Neural cell (in vitro differentiated cells): ENCODE results near the gene PRDX3. TPM values are rescaled to one million over a fixed set of nuclear protein-coding genes. Genes with fewer than 3 reads are reported as not detected.

ENCODE experiments used
- H2AFZ ChIP-seq: fragments of 200-600, 300-800 bp; sonication (generic), shearing (Covaris generic); 2 replicates; pipeline ENCODE4 v1.6.0; 2014; ENCODE audit warnings: low read depth, mild to moderate bottlenecking, antibody characterized with exemption, low read length, moderate library complexity
- H3F3A ChIP-seq: fragments of 200-600 bp; shearing (Covaris generic); 2 replicates; pipeline ENCODE4 v1.6.1; 2016; ENCODE audit warnings: mild to moderate bottlenecking, moderate library complexity, mixed read lengths, antibody characterized with exemption, low read length; ENCODE audit not compliant: insufficient read depth, poor library complexity, severe bottlenecking
- H3K27ac ChIP-seq: fragments of 200-600, 300-800 bp; sonication (generic), shearing (Covaris generic); 2 replicates; pipeline ENCODE4 v1.5.1; 2014; ENCODE audit warnings: mild to moderate bottlenecking, low read length, moderate library complexity
- H3K27me3 ChIP-seq: fragments of 300-800, 200-600 bp; sonication (generic), shearing (Covaris generic); 2 replicates; pipeline ENCODE4 v1.6.0; 2014; ENCODE audit warnings: mild to moderate bottlenecking, low read depth, low read length, moderate library complexity; ENCODE audit not compliant: insufficient read depth
- H3K36me3 ChIP-seq: fragments of 300-800, 200-600 bp; sonication (generic), shearing (Covaris generic); 2 replicates; pipeline ENCODE4 v1.5.1; 2014; ENCODE audit warnings: mild to moderate bottlenecking, antibody characterized with exemption, low read length, moderate library complexity; ENCODE audit not compliant: insufficient read depth
- H3K4me2 ChIP-seq: fragments of 300-800, 200-600 bp; sonication (generic), shearing (Covaris generic); 2 replicates; pipeline ENCODE4 v1.6.0; 2014; ENCODE audit warnings: mild to moderate bottlenecking, low read length
- H3K4me3 ChIP-seq: fragments of 300-800, 200-600 bp; sonication (generic), shearing (Covaris generic); 2 replicates; pipeline ENCODE4 v1.5.1; 2014; ENCODE audit warnings: mild to moderate bottlenecking, low read length, moderate library complexity
- H3K79me2 ChIP-seq: fragments of 200-600 bp; shearing (Covaris generic); replicated peaks from 2 replicates; pipeline ENCODE4 v1.6.0; 2014; ENCODE audit warnings: mild to moderate bottlenecking, low read length, moderate library complexity; ENCODE audit not compliant: insufficient read depth
- H3K9ac ChIP-seq: fragments of 300-800, 200-600 bp; sonication (generic), shearing (Covaris generic); 2 replicates; pipeline ENCODE4 v1.6.1; 2016; ENCODE audit warnings: mild to moderate bottlenecking, low read length, mixed read lengths
- H3K9me2 ChIP-seq: fragments of 200-600 bp; shearing (Covaris generic); 2 replicates; pipeline ENCODE4 v1.6.1; 2016; ENCODE audit warnings: mild to moderate bottlenecking, low read length, mixed read lengths; ENCODE audit not compliant: insufficient read depth
- H3K9me3 ChIP-seq: fragments of 200-600, 300-800 bp; sonication (generic), shearing (Covaris generic); 2 replicates; pipeline ENCODE4 v1.6.1; 2016; ENCODE audit warnings: mild to moderate bottlenecking, mixed run types, low read length, moderate library complexity, mixed read lengths
- H4K20me1 ChIP-seq: fragments of 200-600 bp; shearing (Covaris generic); 2 replicates; pipeline ENCODE4 v1.6.1; 2016; ENCODE audit warnings: mild to moderate bottlenecking, mixed run types; ENCODE audit not compliant: insufficient read depth
- CTCF ChIP-seq: fragments of 450-650 bp; IDR thresholded peaks from 2 replicates; pipeline ENCODE4 v1.5.1; 2014; ENCODE audit warnings: antibody characterized with exemption, mild to moderate bottlenecking, moderate library complexity; ENCODE audit not compliant: poor library complexity, severe bottlenecking
- EP300 ChIP-seq: fragments of 450-650 bp; conservative IDR thresholded peaks from 2 replicates; pipeline ENCODE4 v1.6.1; 2014; ENCODE audit warnings: antibody characterized with exemption, mild to moderate bottlenecking, moderate library complexity; ENCODE audit not compliant: poor library complexity, severe bottlenecking
- EZH2 ChIP-seq: fragments of 200-600, 300-800 bp; shearing (Covaris generic), sonication (generic); IDR thresholded peaks from 2 replicates; pipeline ENCODE4 v1.6.1; 2014; ENCODE audit warnings: antibody characterized with exemption, low read length, borderline replicate concordance, mild to moderate bottlenecking; ENCODE audit not compliant: insufficient read depth, poor library complexity, severe bottlenecking
- MXI1 ChIP-seq: fragments of 450-650 bp; conservative IDR thresholded peaks from 2 replicates; pipeline ENCODE4 v1.6.1; 2014; ENCODE audit warnings: antibody characterized with exemption, mild to moderate bottlenecking; ENCODE audit not compliant: poor library complexity, severe bottlenecking
- POLR2AphosphoS5 ChIP-seq: IDR thresholded peaks from 2 replicates; pipeline ENCODE4 v1.6.1; 2012
- RAD21 ChIP-seq: fragments of 450-650 bp; conservative IDR thresholded peaks from 2 replicates; pipeline ENCODE4 v1.6.1; 2014; ENCODE audit warnings: antibody characterized with exemption, mild to moderate bottlenecking, moderate library complexity
- SMC3 ChIP-seq: fragments of 450-650 bp; conservative IDR thresholded peaks from 2 replicates; pipeline ENCODE4 v1.6.1; 2014; ENCODE audit warnings: antibody characterized with exemption, mild to moderate bottlenecking, moderate library complexity; ENCODE audit not compliant: poor library complexity
- TAF1 ChIP-seq: IDR thresholded peaks from 2 replicates; pipeline ENCODE4 v1.6.1; 2012; ENCODE audit warnings: low read depth
- polyA plus RNA-seq: library from polyadenylated mRNA; depleted of rRNA; stranded (reverse); fragments of >200 nt; gene quantifications from 2 replicates; pipeline ENCODE4 v1.2.3, GENCODE V29; 2014
- TF ChIP-seq, protein P1 (sequence below): IDR thresholded peaks from 2 replicates; pipeline ENCODE4 v1.6.1; 2012; ENCODE audit warnings: borderline replicate concordance

The PRDX3 gene
- polyA plus RNA-seq, 1 donor from 2014 or later = 258 TPM

DNA sequence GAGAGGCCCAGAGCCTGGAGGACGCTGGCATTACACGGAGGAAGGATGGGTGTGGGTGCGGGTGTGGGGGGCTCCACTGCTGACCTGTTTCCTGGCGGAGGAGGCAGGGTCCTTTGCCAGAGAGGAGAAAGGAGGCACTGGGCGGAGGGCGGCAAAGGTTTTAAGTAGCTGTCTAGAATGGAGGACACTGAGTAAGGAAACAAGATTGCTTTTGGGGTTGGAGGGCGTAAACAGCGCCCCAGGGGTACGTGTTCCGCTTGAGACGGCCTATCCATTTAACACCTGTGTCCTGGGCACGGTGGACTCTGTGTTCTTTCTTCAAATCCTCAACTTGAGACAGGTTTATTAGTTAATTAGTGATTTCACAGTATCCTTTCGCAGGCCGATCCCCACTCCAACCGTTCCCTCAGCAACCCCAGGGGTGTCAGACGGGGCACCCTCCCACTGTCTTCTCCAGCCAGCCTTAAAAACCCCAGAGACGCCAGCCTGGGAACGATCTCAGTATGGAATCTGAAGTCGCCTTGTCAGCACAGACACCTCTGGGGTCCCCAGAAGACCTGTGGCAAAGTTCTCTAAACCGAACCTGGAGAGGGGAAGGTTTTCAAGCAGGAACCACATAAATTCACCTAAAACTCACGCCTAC is 37.9 kb downstream of the PRDX3 start:
- Histone ChIP-seq H3K27ac (no peak overlapping the region), H3K9me3 (no peaks in the 10 kb centered on the region), H3K9me2 (no peaks in the 10 kb centered on the region), H4K20me1 (no peaks in the 10 kb centered on the region), H3K4me3 (no peak overlapping the region), H3K27me3 (no peaks in the 10 kb centered on the region), H2AFZ (no peak overlapping the region), H3F3A (no peaks in the 10 kb centered on the region), H3K79me2 (no peaks in the 10 kb centered on the region), H3K4me2 (no peak overlapping the region), H3K36me3 (no peaks in the 10 kb centered on the region), H3K9ac (no peak overlapping the region)
- no peak for TF ChIP-seq EZH2
- TF ChIP-seq POLR2AphosphoS5 = no peak
- TF ChIP-seq, protein P1, sequence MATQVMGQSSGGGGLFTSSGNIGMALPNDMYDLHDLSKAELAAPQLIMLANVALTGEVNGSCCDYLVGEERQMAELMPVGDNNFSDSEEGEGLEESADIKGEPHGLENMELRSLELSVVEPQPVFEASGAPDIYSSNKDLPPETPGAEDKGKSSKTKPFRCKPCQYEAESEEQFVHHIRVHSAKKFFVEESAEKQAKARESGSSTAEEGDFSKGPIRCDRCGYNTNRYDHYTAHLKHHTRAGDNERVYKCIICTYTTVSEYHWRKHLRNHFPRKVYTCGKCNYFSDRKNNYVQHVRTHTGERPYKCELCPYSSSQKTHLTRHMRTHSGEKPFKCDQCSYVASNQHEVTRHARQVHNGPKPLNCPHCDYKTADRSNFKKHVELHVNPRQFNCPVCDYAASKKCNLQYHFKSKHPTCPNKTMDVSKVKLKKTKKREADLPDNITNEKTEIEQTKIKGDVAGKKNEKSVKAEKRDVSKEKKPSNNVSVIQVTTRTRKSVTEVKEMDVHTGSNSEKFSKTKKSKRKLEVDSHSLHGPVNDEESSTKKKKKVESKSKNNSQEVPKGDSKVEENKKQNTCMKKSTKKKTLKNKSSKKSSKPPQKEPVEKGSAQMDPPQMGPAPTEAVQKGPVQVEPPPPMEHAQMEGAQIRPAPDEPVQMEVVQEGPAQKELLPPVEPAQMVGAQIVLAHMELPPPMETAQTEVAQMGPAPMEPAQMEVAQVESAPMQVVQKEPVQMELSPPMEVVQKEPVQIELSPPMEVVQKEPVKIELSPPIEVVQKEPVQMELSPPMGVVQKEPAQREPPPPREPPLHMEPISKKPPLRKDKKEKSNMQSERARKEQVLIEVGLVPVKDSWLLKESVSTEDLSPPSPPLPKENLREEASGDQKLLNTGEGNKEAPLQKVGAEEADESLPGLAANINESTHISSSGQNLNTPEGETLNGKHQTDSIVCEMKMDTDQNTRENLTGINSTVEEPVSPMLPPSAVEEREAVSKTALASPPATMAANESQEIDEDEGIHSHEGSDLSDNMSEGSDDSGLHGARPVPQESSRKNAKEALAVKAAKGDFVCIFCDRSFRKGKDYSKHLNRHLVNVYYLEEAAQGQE = no peak
- no peak for TF ChIP-seq TAF1
- no peak for TF ChIP-seq RAD21
- TF ChIP-seq SMC3 = no peak

- Histone ChIP-seq H4K20me1 (no peaks in the 10 kb centered on the region), H3F3A (no peaks in the 10 kb centered on the region), H3K27ac (no peak overlapping the region), H3K4me2 (no peak overlapping the region), H3K9me3 (no peaks in the 10 kb centered on the region), H3K9ac (no peak overlapping the region), H3K36me3 (no peaks in the 10 kb centered on the region), H2AFZ (no peak overlapping the region), H3K27me3 (no peaks in the 10 kb centered on the region), H3K79me2 (no peaks in the 10 kb centered on the region), H3K9me2 (no peaks in the 10 kb centered on the region), H3K4me3 (no peak overlapping the region)
- TF ChIP-seq TAF1 (no peak), MXI1 (no peak), RAD21 (peak; percentile 36), EZH2 (no peak), CTCF (peak; percentile 23), POLR2AphosphoS5 (no peak), EP300 (no peak), SMC3 (no peak)
- TF ChIP-seq, protein P1 = no peak
Observed at GRCh38 chr10:119139464-119140067, 39.0 kb downstream of the PRDX3 start.
